Adrenal gland (tissue), 5 donors: ENCODE measurements around the gene WNT5A.

Experiments
- CTCF ChIP-seq, 6 experiments: fragments of 450-650 bp in 4 of 6; fragments of 200-600 bp in 2 of 6; sonication (generic) in 1 of 6; IDR thresholded peaks; 1 replicate in 5 of 6; 2 replicates in 1 of 6; pipeline versions ENCODE4 v1.5.1 to v1.8.0; 2016 to 2021; ENCODE audit warnings: antibody characterized with exemption in 6 of 6, mild to moderate bottlenecking in 2 of 6, moderate library complexity in 1 of 6
- POLR2A ChIP-seq, 2 donors: fragments of 450-650 bp; IDR thresholded peaks; one replicate each; pipeline ENCODE4 v1.6.1; 2017; ENCODE audit warnings: antibody characterized with exemption in 2 of 2, mild to moderate bottlenecking in 2 of 2, moderate library complexity in 1 of 2
- donor health status: DM: no; HTN: no; CAD: no.

- no peak for TF ChIP-seq CTCF (IDR thresholded peaks at IDR 0.05)
- no peak for TF ChIP-seq POLR2A (IDR thresholded peaks at IDR 0.05)
Measured at GRCh38 chr3:55515550-55516246, 28.6 kb upstream of the WNT5A start.
